Stimulated activated CD8-positive, alpha-beta memory T cell treated with anti-CD3 and anti-CD28 coated beads, Interleukin-7, amount 100 ng/mL, for 24 hours (primary cell): ENCODE data around the gene PPP3CB.
"Not testable (repeated sequence)": the region's sequence is repeated elsewhere in the genome, so short reads cannot be mapped to it uniquely, and the experiment has no call there.

Source experiments
- DNase-seq: peaks from one replicate; pipeline ENCODE4 v3.0.0-alpha.2; 2020; ENCODE audit warnings: low read depth

Gene PPP3CB

DNA sequence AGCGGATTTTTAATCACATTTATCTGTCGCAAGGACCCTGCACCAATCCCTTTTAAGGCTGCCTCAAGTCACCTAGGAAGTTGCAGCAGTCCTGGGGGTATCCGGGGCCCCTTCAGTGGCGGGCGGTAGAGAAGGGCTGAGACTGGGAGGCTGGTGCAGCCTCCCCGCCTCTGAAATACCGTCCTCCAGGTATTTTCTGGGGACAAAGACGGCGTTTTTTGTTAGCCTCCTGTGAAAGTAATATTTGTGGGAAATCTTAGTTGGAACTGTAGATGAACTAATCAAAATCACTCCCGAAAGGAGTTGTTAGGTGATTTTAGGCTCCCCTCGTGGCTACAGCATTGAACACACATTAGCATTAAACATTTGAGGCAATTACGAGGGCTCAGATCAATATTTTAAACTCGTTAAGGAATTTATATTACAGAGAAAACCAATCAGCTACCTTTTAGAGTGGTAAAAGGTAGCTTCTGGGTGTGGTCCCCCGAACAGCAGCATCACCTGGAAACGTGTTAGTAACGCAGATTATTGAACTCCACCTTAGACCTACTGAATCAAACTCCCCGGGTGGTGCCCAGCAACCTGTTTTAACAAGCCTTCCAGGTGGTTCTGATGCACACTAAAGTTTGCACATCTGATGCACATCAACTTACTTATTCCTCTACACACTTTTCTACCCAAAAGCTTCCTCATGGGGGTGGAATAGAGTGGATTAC, 81.4 kb downstream of the PPP3CB start:
- DNase-seq = no peak

DNA sequence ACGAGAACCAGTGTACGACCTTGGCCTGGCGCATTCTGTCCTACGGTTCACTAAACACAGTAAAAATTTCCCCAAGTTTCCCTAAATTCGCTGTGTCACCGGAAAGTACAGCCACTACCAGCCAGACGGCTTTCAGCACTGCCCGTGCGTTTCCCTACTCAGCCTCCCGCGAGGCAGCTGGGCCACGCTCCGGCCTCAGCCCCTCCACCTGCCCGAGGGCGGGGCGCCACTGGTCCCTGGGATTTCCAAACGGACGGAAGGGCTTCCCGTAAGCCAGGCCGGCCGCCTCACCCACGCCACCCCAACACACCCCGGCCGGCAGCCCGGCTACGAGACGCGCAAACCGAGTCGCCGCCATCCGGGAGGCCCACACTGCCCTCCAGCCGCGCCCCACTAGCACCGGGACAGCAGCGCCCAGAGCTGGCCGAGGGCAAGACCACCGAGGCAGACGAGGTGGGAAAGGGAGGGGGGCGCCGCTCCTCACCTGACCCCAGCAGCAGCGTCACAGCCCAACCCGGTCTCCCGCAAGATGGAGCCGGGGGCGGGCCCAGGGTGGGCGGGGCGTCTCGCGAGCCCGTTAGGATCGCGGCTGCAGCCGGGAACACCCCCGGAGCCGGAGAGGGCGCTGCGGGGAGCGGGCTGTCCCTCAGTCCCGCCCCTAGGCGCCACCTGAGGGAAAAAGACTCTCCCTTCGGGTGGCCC, 82.1 kb downstream of the PPP3CB start, which contains the start of gene ANXA7:
TSS of gene ANXA7 (minus strand) at position 531 of the 702 bp plus-strand sequence. CDS start 13,202 bp downstream, outside the sequence.
- DNase-seq = peak; percentile 93

DNA sequence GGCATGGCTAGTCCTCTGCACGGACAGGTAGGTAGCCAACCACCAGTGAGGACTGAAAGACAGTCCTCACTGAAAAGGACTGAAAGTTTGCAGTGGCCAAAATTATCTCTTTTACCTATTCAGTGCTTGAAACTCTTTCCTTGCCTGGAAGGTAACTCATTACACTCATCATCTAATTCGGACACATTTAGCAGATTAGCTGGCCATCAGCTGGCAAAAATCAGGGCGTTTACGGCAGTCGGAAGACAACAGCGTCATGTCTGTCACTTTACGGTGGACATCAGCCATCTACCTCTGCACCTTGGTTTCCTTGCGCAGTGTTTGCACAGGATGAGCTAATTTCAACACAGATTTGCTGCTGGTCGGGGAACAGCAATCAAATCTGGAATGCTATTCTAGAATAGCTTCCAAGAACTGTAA, 82.7 kb downstream of the PPP3CB start:
- peak; percentile 10 for DNase-seq

DNA sequence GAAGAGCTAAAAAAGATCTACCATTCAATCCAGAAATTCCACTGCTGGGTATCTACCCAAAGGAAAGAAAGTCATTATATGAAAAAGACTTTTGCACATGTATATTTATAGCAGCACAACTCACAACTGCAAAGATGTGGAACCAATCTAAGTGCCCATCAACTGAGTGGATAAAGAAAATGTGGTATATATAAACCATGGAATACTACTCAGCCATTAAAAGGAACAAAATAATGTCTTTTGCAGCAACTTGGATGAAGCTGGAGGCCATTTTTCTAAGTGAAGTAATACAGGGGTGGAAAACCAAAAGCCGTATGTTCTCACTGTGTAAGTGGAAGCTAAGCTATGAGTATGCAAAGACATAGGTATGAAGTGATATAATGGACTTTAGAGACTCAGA, 84.9 kb downstream of the PPP3CB start:
- no peak for DNase-seq

DNA sequence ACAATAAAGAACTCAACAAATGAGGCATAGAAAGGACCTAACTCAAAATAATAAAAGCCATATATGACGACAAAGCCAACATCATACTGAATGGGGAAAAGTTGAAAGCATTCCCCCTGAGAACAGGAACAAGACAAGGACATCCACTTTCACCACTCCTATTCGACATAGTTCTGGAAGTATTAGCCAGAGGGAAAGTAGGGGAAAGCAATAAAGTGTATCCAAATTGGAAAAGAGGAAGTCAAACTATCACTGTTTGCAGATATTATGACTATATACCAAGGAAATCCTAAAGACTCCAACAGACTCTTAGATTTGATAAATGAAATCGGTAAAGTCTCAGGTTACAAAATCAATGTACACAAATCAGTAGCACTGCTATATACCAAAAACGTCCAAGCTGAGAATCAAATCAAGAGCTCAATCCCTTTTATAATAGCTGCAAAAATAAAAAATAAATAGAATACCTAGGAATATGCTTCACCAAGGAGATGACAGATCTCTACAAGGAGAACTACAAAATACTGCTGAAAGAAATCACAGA, 86.8 kb downstream of the PPP3CB start:
- DNase-seq = no peak

DNA sequence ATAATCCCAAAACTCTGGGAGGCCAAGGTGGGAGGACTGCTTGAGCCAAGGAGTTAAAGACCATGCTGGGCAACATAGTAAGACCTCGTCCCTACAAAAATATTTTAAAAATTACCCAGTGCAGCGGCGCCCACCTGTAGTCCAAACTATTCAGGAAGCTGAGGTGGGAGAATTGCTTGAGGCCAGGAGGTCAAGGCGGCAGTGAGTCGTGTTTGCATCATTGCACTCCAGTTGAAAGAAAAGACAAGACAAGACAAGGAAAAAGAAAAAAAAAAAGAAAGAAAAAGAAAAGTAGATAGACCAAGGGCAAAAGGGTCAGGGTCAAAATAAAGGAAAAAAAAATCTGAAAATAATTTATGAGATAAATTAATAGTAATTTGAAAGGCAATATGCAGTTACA, 87.8 kb downstream of the PPP3CB start:
- no peak for DNase-seq

DNA sequence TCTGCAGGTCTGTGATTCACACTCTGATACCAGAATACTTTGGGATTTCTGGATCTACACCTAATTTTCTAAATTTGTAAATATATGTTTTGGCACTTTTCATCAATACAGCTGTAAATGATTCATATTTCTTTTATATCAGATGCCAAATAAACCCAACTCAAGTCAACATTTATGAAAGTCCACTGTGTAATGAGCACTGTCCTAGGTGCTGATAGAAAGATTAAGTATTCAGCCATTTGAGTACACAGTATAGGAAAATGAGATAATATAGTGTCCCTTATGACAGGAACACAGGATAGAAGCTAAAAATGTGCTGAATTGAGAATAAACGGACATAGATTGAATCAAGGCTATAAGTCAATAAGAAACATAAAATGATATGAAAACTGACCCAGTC, 88.3 kb downstream of the PPP3CB start:
- DNase-seq = no peak

DNA sequence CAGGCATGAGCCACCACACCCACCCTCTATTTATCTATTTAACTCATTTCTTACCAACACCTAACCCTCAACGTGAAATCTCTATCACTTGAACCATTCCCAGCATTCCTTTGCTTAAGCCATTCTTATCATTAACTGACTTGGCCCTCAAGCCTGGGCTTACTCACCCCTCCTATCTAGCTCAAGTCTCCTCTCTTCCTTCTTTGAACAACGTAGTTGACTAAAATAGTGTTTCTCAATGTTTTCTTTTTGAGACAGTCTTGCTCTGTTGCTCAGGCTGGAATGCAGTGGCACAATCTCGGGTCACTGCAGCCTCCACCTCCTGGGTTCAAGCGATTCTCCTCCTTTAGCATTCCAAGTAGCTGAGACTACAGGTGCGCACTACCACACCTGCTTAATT, 89.0 kb downstream of the PPP3CB start:
- DNase-seq = no peak

DNA sequence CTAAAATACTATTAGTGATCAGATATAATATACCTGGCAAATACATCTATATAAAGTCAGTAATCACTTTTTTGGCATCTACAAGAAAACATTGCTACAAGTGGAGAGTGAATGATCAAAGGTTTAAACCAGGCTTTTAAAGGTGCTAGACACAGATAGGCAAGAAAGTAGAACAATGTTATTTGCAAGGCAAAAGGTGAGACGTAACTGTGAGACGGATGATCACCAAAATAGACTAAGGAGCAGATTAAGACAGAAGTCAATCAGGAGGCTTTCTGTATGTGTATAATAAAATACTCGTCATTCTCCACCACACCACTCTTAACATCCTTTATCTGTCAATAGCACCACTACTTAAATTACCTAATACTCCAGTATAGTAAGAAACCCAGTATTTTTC, 90.3 kb downstream of the PPP3CB start:
- DNase-seq = no peak

DNA sequence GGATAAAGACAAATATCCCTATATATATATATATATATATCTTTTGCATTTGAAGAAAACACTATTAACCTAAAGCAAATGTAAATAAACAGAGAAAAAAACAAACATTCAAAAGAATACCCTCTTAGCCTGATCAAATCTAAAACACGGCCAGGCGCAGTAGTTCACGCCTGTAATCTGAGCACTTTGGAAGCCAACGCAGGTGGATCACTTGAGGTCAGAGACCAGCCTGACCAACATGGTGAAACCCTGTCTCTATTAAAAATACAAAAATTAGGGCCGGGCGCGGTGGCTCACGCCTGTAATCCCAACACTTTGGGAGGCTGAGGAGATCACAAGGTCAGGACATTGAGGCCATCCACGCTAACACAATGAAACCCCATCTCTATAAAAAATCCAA, 91.1 kb downstream of the PPP3CB start:
- DNase-seq = no peak

DNA sequence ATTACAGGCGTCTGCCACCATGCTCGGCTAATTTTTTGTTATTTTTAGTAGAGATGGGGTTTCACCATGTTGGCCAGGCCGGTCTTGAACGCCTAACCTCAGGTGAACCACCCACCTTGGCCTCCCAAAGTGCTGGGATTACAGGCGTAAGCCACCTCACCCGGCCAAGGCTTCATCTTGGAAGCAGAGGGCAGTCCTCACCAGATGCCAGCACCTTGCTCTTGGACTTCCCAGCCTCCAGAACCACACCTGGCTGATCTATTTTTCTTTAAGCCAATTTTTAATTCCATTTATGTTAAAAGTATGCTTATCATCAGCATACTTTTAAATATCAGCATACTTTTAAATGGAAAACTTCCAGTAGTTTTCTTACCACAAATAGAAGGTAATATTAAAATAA, 94.2 kb downstream of the PPP3CB start:
- no peak for DNase-seq

DNA sequence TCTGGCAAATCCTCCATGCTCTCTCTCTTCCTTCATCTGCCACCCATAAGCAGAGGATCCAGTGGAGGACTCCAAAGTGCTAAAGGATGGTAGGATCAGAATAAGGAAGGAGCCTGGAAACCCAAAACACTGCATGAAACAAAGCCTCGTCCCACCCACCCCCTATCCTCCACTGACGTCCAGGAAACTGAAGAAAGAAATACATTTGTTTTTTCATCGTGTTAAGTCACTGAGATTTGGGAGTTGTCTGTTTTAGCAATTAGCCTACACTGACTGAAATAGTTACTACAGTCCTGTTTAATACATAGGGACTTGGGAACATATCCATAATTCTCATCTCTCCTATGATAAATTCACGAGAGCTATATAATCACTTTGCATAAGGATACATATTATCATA, 96.8 kb downstream of the PPP3CB start:
- no peak for DNase-seq

DNA sequence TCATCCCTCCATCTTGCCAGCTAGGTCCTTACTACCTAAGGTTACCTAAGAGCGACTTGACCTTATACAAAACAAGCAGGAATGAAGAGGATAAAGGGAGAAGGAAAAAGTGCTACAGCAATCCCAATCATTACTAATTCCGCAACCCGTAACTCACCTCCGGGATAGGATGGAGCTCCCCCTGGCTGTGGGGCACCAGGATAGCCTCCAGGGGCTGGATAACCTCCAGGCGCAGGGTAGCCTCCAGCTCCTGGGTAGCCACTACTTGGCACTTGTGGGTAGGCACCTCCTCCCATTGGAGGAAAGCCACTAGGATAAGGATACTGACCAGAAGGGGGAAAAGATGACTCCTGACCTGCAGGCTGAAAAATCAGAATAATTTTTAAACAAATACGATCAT, 97.8 kb downstream of the PPP3CB start:
- no peak for DNase-seq

DNA sequence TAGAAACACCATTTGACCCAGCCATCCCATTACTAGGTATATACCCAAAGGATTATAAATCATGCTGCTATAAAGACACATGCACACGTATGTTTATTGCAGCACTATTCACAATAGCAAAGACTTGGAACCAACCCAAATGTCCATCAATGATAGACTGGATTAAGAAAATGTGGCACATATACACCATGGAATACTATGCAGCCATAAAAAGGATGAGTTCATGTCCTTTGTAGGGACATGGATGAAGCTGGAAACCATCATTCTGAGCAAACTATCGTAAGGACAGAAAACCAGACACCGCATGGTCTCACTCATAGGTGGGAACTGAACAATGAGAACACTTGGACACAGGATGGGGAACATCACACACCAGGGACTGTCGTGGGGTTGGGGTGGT, 101.5 kb downstream of the PPP3CB start:
- DNase-seq = not testable (repeated sequence)

DNA sequence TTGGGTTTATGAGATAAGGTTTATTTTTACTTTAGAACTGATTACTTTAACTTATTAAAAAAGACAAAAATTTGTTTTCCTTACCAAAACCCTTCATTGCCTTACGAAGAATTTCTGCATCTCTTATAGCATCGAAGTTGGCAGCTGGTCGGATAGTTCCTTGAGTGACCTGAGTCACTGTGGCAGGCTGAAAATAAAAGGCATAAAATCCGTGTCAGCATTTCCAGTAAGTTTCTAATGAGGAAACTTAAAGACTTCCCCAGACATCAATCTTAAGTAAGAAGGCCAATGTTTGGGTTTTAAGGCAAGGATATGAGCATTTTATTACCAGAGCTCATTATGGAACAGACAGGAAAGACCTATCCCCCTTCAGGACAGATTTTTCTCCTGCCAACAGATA, 107.6 kb downstream of the PPP3CB start:
- no peak for DNase-seq

DNA sequence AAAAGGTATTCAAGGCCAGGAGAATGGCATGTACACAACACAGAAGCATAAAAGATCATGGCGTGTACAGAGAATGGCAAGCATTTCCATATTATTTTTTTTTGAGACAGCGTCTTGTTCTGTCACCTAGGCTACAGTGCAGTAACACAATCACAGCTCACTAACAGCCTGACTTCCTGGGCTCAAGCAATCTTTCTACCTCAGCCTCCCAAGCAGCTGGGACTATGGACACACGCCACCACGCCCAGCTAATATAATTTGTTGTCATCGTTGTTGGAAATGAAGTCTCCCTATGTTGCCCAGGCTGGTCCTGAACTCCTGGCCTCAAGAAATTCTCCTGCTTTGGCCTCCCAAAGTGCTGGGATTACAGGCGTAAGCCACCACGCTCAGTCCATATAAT, 109.2 kb downstream of the PPP3CB start:
- no peak for DNase-seq
